ENCODE data around the gene MEMO1. TPM values are rescaled to one million over a fixed set of nuclear protein-coding genes. Genes with fewer than 3 reads are reported as not detected.

MEMO1 gene
- total and polyA plus RNA-seq, 8 donors: 3.5 to 33.8 (median 25.6) TPM

DNA sequence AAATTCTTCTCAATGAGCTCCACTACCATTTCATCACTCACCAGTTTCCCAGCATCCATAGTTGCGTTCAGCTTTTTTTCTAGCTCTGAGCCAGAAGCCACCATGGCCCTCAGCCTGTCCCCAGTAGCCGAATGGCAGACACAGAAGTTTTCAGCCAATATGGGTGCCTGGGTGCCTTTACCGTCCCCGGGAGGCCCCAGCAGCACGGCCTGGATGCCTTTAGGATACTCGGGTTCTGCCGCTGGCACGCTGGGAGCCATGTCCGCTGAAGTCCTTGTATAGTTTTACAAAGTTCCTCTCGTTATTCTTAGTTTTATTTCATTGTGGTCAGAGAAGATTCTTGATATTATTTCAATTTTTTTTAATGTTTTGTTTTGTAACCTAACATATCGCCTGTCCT is 187.2 kb downstream of the MEMO1 start:
- DNase-seq: no peak

DNA sequence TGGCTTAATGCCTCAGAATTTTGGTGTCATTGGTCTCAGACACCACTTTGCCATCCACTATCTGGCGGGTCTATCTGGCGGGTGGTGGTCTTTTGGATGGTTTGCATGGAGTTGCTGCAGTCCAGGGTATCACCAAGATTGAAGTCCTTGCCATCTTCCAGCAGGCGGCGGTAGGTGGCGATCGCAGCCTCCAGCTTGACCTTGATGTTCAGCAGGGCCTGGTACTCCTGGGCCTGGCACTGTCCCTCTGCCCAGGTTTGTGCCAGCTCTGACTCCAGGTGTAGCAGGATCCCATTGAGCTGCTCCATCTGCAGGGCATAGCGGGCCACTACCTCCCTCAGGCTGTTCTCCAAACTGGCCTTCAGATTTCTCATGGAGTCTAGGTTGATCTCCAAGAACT is 188.2 kb downstream of the MEMO1 start:
- no peak for DNase-seq
- TF ChIP-seq EP300 (IDR thresholded peaks at IDR 0.05) (no peak), POLR2AphosphoS5 (IDR thresholded peaks at IDR 0.05) (no peak), POLR2A (IDR thresholded peaks at IDR 0.05) (no peak)
- TF ChIP-seq, protein P1, sequence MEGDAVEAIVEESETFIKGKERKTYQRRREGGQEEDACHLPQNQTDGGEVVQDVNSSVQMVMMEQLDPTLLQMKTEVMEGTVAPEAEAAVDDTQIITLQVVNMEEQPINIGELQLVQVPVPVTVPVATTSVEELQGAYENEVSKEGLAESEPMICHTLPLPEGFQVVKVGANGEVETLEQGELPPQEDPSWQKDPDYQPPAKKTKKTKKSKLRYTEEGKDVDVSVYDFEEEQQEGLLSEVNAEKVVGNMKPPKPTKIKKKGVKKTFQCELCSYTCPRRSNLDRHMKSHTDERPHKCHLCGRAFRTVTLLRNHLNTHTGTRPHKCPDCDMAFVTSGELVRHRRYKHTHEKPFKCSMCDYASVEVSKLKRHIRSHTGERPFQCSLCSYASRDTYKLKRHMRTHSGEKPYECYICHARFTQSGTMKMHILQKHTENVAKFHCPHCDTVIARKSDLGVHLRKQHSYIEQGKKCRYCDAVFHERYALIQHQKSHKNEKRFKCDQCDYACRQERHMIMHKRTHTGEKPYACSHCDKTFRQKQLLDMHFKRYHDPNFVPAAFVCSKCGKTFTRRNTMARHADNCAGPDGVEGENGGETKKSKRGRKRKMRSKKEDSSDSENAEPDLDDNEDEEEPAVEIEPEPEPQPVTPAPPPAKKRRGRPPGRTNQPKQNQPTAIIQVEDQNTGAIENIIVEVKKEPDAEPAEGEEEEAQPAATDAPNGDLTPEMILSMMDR (IDR thresholded peaks at IDR 0.05): no peak
- H3K4me1 ChIP-seq: no peaks in the 10 kb centered on the region
- intact Hi-C loops (cut with DNase I; ENCODE audit: low total_unique reads): no loop called here
- H3K4me3 ChIP-seq: no peak overlapping the region
- 93 to 99% (median 95%) methylated on average over 7 of the region's 7 CpGs for WGBS, 5 donors
- H3K36me3 ChIP-seq: no peaks in the 10 kb centered on the region
- peaks cover 4 to 50% (median 34%) of the 10 kb centered on the region in 4 donors for H3K9me3 ChIP-seq
- H3K27ac ChIP-seq: no peak overlapping the region
- H3K27me3 ChIP-seq: no peaks in the 10 kb centered on the region

More for the DNA sequence above, 187.2 kb downstream of the MEMO1 start:
- intact Hi-C loops (cut with DNase I; ENCODE audit: low total_unique reads): no loop called here
- TF ChIP-seq POLR2A (IDR thresholded peaks at IDR 0.05): no peak
- no peak for TF ChIP-seq POLR2AphosphoS5 (IDR thresholded peaks at IDR 0.05)
- no peak for TF ChIP-seq EP300 (IDR thresholded peaks at IDR 0.05)
- TF ChIP-seq, protein P1 (IDR thresholded peaks at IDR 0.05): no peak
- no peak overlapping the region for H3K27ac ChIP-seq
- H3K27me3 ChIP-seq: no peaks in the 10 kb centered on the region
- H3K9me3 ChIP-seq: peaks cover 4 to 57% (median 37%) of the 10 kb centered on the region in 4 donors
- no peak overlapping the region for H3K4me3 ChIP-seq
- WGBS, 5 donors: 92 to 96% (median 93%) methylated on average over 11 of the region's 11 CpGs
- H3K4me1 ChIP-seq: no peaks in the 10 kb centered on the region
- no peaks in the 10 kb centered on the region for H3K36me3 ChIP-seq

Other genes starting within 250 kb of the MEMO1 start
- gene DPY30, start 28.8 kb upstream of the MEMO1 start, total RNA-seq: 10 to 100 TPM in 3 of 5 donors, 1 to 10 TPM in 2; 5.3 to 62.7 (median 26.6) TPM
- gene DPY30, start 28.8 kb upstream of the MEMO1 start, polyA plus RNA-seq: 100 to 1,000 TPM in 1 of 3 donors, 10 to 100 TPM in 2; 94.9 to 127 (median 96.5) TPM
- gene SPAST, start 52.5 kb upstream of the MEMO1 start, total RNA-seq: 10 to 100 TPM in 4 of 5 donors, 1 to 10 TPM in 1; 2.2 to 33.8 (median 23.0) TPM
- gene SPAST, start 52.5 kb upstream of the MEMO1 start, polyA plus RNA-seq: 1 to 10 TPM; 2.4 to 3.1 (median 2.6) TPM
- 10 to 100 TPM in 3 of 5 donors, 1 to 10 TPM in 2; 7.5 to 64.8 (median 18.3) TPM for gene SLC30A6, start 154.9 kb upstream of the MEMO1 start, total RNA-seq
- gene SLC30A6, start 154.9 kb upstream of the MEMO1 start, polyA plus RNA-seq: 1 to 10 TPM; 3.1 to 4.4 (median 3.5) TPM